ENCODE data around the gene HLA-DPB1.
"Not testable (repeated sequence)": the region's sequence is repeated elsewhere in the genome, so short reads cannot be mapped to it uniquely, and the experiment has no call there.

HLA-DPB1 gene

DNA sequence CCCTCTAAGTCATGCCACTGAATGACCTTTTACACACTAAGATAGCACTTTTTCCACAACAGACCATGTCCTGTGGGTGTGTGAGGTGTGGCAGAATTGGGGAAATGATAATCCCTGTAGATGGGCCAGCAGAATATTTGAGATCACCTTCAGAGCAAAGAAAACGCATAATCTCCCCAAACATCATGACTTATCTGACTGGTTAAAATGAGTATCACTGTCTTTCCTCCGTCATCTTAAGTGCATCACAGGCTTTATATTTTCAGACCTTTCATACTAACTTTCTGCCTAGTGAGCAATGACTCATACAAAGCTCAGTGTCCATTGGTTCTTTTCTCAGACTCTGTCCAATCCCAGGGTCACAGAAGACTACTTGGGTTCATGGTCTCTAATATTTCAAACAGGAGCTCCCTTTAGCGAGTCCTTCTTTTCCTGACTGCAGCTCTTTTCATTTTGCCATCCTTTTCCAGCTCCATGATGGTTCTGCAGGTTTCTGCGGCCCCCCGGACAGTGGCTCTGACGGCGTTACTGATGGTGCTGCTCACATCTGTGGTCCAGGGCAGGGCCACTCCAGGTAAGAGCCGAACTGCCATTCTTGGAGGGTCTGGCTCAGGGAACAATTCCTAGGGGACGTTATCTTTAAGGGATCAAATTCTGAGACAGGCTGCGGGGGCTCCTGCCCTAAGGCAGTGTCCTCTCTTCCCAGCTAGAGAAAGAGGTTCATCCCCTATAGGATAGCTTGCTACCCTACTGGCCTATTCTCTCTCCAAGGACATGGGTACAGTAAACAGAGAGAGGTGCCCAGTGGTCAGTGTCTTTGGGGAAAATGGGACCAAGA, at the start of gene HLA-DPB1:
Gene HLA-DPB1, plus strand, starts transcription at position 423 of the 838 bp plus-strand sequence. Its CDS starts 52 bp downstream, at position 475.
- peak; percentile 52 for DNase-seq

DNA sequence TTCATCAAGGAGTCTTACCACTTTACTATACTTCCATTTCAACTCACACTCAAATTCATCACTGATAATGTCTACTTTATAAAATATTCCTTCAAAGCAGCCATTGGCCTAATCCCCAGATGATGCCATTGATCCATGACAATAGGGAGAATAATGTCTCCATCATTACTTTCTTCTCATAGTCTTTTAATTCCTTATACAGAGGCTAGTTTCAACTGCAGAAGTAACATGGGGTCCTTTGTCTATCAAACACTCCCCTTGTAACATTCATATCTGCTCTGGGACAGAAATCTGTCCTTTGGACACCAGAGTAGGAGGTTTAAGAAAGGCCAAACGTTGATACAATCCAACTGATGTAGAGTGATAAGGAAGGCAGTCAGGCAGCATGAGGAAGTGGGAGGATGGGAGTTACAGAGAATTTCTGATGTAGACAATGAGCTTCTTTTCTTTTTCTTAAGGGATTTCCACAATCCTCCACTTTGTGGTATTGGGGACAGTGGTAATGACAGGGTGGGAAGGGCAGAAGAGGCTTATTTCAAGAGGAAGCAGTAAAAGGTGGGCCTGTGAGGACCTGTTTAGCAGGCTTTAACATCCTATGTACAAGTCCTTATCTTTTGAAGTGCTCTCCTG, 47.5 kb upstream of the HLA-DPB1 start:
- DNase-seq = no peak

DNA sequence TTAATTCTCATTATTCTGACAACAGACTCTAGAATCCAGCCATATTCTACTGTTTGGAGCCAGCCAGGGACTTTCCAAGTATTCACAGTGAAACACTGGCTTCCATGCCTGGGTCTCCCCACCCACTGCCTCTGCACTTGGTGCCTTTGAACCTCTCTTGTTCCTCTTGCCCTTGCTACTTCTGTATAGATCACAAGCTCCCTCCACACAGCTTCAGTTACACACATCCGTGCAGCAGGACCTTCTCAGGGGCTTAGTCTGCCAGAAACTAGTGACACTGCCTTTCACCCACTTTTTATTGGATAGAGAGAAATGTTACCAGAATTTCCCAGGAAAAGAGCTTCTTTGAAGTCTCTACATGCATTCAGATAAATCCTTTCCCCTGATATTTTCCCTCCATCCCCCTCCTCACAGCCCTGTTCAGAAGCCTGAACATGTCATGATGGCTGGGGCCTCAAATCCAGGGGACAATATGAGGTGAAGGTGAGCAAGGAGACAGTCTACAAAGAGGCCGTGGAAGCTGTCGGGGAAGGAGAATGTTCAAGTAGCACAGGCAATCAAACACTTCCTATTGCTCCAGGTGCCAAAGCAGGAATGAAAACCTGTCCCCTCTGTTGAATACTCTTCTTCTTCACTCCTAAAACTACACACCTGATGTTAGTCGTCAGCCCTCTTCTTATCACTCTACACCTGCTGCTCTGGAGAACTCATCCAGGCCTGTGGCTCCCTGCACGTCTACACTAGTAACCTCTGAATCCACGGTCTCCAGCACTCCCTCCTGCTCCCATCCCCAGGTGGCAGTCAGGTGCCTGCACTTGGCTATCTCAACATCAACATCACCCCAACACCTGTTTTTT, 46.2 kb upstream of the HLA-DPB1 start:
- peak; percentile 86 for DNase-seq

DNA sequence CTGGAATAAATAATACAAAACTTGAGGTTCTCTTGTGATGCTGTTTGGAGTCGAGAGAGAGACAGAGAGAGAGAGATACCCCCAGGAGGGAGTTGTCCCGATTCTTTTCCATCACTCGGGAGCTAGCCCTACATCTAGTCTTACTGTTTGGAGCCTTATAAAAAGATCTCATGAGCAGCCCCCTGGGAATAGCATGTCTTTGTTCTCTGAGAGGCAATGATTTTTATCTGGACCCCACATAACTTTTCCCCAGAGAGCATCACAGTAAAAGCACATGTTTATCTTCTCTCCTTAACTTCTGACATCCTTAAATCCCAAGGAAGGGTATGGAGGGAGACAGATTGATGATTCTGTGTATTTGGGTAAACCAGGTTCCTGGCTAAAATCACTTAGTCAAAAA, 45.5 kb upstream of the HLA-DPB1 start:
- no peak for DNase-seq

DNA sequence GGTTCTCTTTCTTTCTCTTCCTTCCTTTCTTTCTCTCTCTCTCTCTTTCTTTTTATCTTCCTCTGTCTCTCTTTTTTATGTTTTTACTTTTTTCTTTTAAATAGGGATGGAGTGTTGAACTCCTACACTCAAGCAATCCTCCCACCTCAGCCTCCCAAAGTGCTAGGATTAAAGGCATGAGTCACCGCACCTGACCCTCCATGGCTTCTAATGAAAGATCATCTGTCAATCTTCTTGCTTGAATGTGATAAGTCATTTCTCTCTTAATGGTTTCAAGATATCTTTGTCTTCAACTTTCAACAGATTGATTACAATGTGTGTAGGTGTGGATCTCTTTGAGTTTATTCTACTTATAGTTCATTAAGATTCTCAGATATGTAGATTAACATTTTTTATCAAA, 41.2 kb upstream of the HLA-DPB1 start:
- DNase-seq = no peak

GRCh38 chr6:33036535-33036934, 39.3 kb upstream of the HLA-DPB1 start:
- DNase-seq = no peak

GRCh38 chr6:33040157-33040556, 35.6 kb upstream of the HLA-DPB1 start:
- no peak for DNase-seq

DNA sequence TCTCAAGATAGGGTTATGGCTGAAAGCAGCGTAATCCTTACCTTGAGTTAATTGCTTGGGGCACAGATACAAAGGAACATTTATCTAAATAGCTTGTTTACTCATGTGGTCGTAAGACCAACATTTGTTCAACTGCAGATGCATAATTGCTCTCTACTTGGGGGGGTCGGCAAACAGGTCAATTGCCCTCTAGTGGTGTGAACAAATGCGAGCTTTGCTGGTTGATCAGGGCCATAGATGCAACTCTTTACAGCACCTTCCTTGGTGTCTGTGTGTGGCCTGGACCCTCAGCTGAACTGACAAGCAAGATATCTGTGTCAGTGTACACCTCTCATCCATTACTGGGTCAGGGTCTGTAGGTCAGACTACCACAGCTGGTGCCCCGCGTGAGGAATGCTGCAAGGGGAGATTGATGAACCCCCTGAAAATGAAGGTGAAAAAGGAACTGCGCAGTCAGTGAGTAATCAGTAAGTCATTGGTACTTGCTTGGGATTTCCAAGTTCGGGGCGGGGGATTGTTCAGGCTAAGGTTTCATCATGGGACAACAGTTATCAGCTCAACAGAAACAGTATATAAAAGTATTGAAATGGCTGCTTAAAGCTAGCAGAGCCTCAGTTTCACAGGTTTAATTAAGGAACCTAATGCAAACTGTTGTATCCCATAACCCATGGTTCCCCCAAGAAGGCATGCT, 26.3 kb upstream of the HLA-DPB1 start:
- no peak for DNase-seq

DNA sequence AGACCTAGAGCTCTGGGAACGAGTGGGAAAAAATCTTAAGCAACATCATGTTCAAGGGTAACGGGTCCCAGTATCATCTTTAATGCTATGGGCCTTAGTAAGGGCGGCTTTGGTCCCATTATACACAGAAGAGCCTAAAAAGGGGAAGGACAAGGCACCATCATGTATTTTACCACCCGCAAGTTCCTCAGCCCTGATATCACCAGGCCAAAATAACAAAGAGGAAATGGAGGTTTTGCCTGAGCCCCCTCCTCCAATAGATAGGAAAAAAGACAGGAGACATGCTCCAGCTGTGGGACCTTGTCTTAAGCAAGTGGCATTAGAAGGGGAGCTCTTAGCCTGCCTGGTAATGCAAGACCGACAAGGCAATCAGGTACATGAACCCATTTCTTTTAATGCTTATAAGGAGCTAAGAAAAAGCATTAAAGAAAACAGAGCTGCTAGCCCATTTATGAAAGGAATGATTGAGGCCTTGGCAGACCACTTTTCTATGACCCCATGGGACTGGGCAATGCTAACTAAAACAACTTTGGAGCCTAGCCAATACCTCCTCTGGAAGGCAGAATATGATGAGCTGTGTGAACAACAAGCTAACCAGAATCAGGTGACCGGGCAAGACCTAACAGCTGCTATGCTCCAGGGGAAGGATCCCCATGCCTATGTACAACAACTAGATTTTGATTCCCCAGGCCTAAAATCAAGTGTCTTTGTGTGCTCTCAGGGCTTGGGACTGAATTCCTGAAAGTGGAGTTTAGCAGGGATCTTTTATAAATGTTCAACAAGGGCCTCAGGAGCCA, 25.6 kb upstream of the HLA-DPB1 start:
- no peak for DNase-seq

GRCh38 chr6:33052627-33053026, 23.2 kb upstream of the HLA-DPB1 start:
- DNase-seq = no peak

GRCh38 chr6:33053230-33053629, 22.6 kb upstream of the HLA-DPB1 start:
- no peak for DNase-seq

- DNase-seq = no peak
These were observed 18.3 kb upstream of the HLA-DPB1 start for GRCh38 chr6:33057222-33058150.

DNA sequence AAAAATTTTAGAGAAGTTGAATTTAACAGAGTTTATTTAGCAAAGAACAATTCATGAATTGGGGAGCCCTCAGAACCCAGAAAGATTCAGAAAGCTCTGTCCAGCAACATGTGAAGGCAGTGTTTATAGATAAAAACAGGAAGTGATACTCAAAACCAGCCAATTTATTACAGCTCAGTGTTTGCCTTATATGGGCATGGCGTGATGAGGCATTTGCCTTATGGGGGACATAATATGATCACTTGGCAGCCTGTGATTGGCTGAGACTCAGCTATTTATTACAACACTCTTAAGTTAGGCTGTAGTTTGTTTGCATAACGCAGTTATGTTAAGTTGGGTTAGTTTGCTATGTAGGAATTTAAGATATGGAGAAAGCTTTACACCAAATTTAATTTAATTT, 13.8 kb upstream of the HLA-DPB1 start:
- peak; percentile 66 for DNase-seq

GRCh38 chr6:33063435-33063834, 12.4 kb upstream of the HLA-DPB1 start:
- not testable (repeated sequence) for DNase-seq

DNA sequence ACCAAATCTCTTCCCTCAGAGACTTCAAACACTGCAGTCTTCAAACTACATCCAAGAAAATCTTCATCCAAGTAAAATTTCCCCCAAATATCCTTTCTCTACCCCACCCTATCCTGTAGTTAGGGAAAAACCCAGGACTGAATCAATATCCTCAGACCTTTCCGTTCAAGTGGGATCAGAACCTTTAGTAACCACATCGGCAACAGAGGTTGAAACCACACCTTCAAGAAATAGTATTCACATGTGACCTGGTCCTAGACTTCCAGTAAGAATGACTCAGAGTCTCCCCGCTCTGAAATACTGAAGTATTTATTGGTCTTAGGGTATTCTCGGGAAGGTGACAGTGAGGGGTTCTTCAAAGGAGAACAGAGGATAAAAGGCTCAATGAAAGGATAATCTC, 11.1 kb upstream of the HLA-DPB1 start:
- no peak for DNase-seq

- no peak for DNase-seq
These were observed 10.5 kb upstream of the HLA-DPB1 start for GRCh38 chr6:33065312-33065711.

DNA sequence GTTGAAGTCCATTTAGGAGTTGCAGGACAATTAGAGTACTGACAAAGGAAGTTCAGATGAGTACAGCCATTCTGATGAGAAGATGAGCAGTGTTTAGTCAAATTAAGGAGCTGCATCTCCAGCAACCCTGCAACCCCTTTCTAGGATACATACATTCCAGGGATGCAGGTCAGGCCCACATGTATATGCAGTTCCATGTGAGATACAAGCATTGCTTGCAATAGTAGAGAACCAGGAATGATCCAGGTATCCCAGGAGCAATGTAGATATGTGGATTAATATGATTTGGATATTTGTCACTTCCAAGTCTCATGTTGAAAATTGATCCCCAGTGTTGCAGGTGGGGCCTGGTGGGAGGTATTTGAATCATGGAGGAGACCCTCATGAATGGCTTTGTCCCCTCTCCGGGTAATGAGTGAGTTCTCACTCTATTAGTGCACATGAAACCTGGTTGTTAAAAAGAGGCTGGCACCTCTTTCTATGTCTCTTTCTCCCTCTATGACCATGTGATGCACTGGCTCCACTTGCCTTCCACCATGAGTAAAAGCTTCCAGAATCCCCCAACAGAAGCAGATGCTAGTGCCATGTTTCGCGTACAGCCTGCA, 8.8 kb upstream of the HLA-DPB1 start:
- no peak for DNase-seq

DNA sequence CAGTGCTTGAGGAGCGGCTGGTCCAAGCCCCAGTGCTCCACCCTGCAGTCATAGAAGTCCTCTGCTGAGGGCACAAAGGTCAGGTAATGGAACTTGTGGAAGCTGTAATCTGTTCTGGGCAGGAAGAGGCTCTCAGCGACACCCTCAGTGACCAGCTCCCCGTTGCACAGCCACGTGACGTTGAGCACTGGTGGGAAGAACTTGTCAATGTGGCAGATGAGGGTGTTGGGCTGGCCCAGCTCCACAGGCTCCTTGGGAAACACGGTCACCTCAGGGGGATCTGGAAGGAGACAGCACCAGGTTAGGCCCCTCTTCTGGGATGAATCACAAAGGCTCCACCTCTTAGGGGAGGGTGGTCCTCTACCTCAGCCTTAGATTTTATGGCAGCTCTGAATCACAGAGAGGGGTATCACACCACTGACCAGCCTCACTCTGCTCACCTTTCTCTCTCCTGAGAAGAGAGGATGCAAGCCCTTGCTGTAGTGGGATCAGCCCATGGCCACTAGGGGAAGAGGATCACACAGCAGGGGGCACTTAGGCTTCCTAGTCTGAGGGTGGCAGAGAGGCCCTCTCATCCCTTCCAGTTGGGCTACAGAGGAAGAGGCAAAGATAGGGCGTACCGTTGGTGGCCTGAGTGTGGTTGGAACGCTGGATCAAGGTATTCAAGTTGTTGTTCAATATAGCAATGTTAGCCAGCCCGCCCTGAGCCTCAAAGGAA, 6.6 kb upstream of the HLA-DPB1 start:
- no peak for DNase-seq

DNA sequence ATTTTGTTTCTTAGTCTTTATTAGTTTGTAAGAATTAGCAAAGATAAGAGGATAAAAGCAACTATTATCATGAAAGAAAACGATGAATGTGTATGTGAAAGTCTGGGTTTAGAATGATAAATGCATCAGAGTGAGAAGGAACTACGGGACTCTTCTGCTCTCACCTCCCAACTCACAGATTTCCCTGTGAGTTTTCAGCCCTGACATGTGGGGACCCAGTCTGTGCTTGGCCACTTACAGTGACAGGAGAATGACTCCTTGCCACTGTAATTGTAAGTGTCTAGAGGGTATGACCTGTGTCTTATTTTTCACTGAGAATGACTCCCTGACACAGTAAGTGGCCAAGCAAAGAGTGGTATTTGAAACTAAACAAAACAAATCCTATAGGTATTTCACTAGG, 4.9 kb upstream of the HLA-DPB1 start:
- no peak for DNase-seq

GRCh38 chr6:33071569-33071968, 4.2 kb upstream of the HLA-DPB1 start:
- DNase-seq = no peak
